GM23338 (cell line): ENCODE measurements around the gene NEDD1. TPM values are rescaled to one million over a fixed set of nuclear protein-coding genes. Genes with fewer than 3 reads are reported as not detected.

Experiments
- ATAC-seq: fragments of 200-7000 bp; cut with Tn5 transposase; 3 replicates; pipeline ENCODE4 v1.9.1; 2020
- DNase-seq: peaks from one replicate; pipeline ENCODE4 v3.0.0-alpha.2; 2015; ENCODE audit warnings: low spot score
- H2AFZ ChIP-seq: fragments of 200-600 bp; sonication (generic); 2 replicates; pipeline ENCODE4 v1.8.0; 2016; ENCODE audit warnings: antibody characterized with exemption, mild to moderate bottlenecking, moderate library complexity
- H3F3A ChIP-seq: fragments of 200-600 bp; sonication (generic); replicated peaks from 2 replicates; pipeline ENCODE4 v1.8.0; 2017; ENCODE audit warnings: antibody characterized with exemption, mixed run types, low read depth
- H3K27ac ChIP-seq: fragments of 200-600 bp; sonication (generic); 2 replicates; pipeline ENCODE4 v1.6.1; 2016; ENCODE audit warnings: low read depth
- H3K27me3 ChIP-seq: fragments of 200-600 bp; sonication (generic); 2 replicates; pipeline ENCODE4 v1.8.0; 2016; ENCODE audit warnings: mild to moderate bottlenecking, mixed run types, moderate library complexity; ENCODE audit not compliant: insufficient read depth
- H3K36me3 ChIP-seq: fragments of 200-600 bp; sonication (generic); 2 replicates; pipeline ENCODE4 v1.8.0; 2016; ENCODE audit warnings: mild to moderate bottlenecking; ENCODE audit not compliant: insufficient read depth
- H3K4me1 ChIP-seq: fragments of 200-600 bp; sonication (generic); 2 replicates; pipeline ENCODE4 v1.8.0; 2016; ENCODE audit warnings: mild to moderate bottlenecking, moderate library complexity; ENCODE audit not compliant: insufficient read depth
- H3K4me2 ChIP-seq: fragments of 200-600 bp; sonication (generic); 2 replicates; pipeline ENCODE4 v1.7.1; 2017; ENCODE audit warnings: mixed run types
- H3K4me3 ChIP-seq: fragments of 200-600 bp; sonication (generic); 2 replicates; pipeline ENCODE4 v1.6.1; 2016; ENCODE audit warnings: mixed run types
- H3K79me2 ChIP-seq: fragments of 200-600 bp; sonication (generic); replicated peaks from 2 replicates; pipeline ENCODE4 v1.8.0; 2017; ENCODE audit warnings: mild to moderate bottlenecking; ENCODE audit not compliant: insufficient read depth
- H3K9me2 ChIP-seq: fragments of 200-600 bp; sonication (generic); 2 replicates; pipeline ENCODE4 v1.8.0; 2017; ENCODE audit not compliant: insufficient read depth
- H4K20me1 ChIP-seq: fragments of 200-600 bp; sonication (generic); replicated peaks from 2 replicates; pipeline ENCODE4 v1.8.0; 2017; ENCODE audit warnings: mild to moderate bottlenecking; ENCODE audit not compliant: insufficient read depth
- H3K27ac Mint-ChIP-seq: 2 replicates; pipeline ENCODE4 v1.8.0; 2020; ENCODE audit warnings: inconsistent platforms, mild to moderate bottlenecking, moderate library complexity, mixed read lengths
- H3K27me3 Mint-ChIP-seq: 3 replicates; pipeline ENCODE4 v1.8.0; 2022; ENCODE audit warnings: low read depth, mild to moderate bottlenecking, moderate library complexity, mixed read lengths, inconsistent platforms; ENCODE audit not compliant: insufficient read depth, poor library complexity
- H3K36me3 Mint-ChIP-seq: 3 replicates; pipeline ENCODE4 v1.8.0; 2021; ENCODE audit warnings: low read depth, mild to moderate bottlenecking, inconsistent platforms, moderate library complexity, mixed read lengths
- H3K4me1 Mint-ChIP-seq: 3 replicates; pipeline ENCODE4 v1.8.0; 2020; ENCODE audit warnings: mild to moderate bottlenecking, inconsistent platforms, mixed read lengths
- H3K4me3 Mint-ChIP-seq: 3 replicates; pipeline ENCODE4 v1.8.0; 2021; ENCODE audit warnings: moderate library complexity, mild to moderate bottlenecking, inconsistent platforms, mixed read lengths
- H3K9me3 Mint-ChIP-seq: 3 replicates; pipeline ENCODE4 v1.8.0; 2020; ENCODE audit warnings: moderate library complexity, mild to moderate bottlenecking, inconsistent platforms, mixed read lengths
- CREB1 ChIP-seq: fragments of 250-450 bp; sonication (Bioruptor Pico); IDR thresholded peaks from 2 replicates; pipeline ENCODE4 v1.5.0; 2020; ENCODE audit warnings: low read depth, mild to moderate bottlenecking, moderate library complexity
- EZH2 ChIP-seq: fragments of 200-600 bp; sonication (generic); IDR thresholded peaks from one replicate; pipeline ENCODE4 v1.8.0; 2017; ENCODE audit warnings: antibody characterized with exemption, mild to moderate bottlenecking, low read depth; ENCODE audit not compliant: unreplicated experiment
- JUNB ChIP-seq: IDR thresholded peaks from one replicate; pipeline ENCODE4 v1.6.1; 2016; ENCODE audit warnings: antibody characterized with exemption; ENCODE audit not compliant: unreplicated experiment
- NANOG ChIP-seq: IDR thresholded peaks from 2 replicates; pipeline ENCODE4 v1.6.1; 2016; ENCODE audit warnings: antibody characterized with exemption, borderline replicate concordance
- POLR2AphosphoS5 ChIP-seq: IDR thresholded peaks from 2 replicates; pipeline ENCODE4 v1.6.1; 2016; ENCODE audit warnings: antibody characterized with exemption, low read depth
- STAT1 ChIP-seq: IDR thresholded peaks from one replicate; pipeline ENCODE4 v1.6.1; 2016; ENCODE audit warnings: antibody characterized with exemption; ENCODE audit not compliant: unreplicated experiment
- ZNF114 ChIP-seq: fragments of 250-450 bp; sonication (Bioruptor Pico); IDR thresholded peaks from 2 replicates; pipeline ENCODE4 v1.5.0; 2020; ENCODE audit warnings: mild to moderate bottlenecking, moderate library complexity
- ZNF331 ChIP-seq: fragments of 250-450 bp; sonication (Bioruptor Pico); IDR thresholded peaks from 2 replicates; pipeline ENCODE4 v1.5.0; 2020; ENCODE audit warnings: low read depth, mild to moderate bottlenecking, moderate library complexity
- polyA plus RNA-seq: library from polyadenylated mRNA; unstranded; fragments of >200 nt; fragmentation: Nextera tagmentation; extraction: Ambion mirVana; gene quantifications from 2 replicates; pipeline ENCODE4 v1.2.1, GENCODE V29; 2016
- total RNA-seq: library from RNA; depleted of rRNA; stranded (reverse); fragments of >200 nt; shearing (Covaris generic); gene quantifications from 2 replicates; pipeline ENCODE4 v1.2.3, GENCODE V29; 2014
- TF ChIP-seq, protein P1 (sequence below): IDR thresholded peaks from one replicate; pipeline ENCODE4 v1.6.1; 2018; ENCODE audit warnings: antibody characterized with exemption; ENCODE audit not compliant: unreplicated experiment
- TF ChIP-seq, protein P2 (sequence below): IDR thresholded peaks from 2 replicates; pipeline ENCODE4 v1.6.1; 2016; ENCODE audit warnings: antibody characterized with exemption
- TF ChIP-seq, protein P3 (sequence below), 2 experiments: fragments of 200-600 bp in 1 of 2; sonication (generic) in 1 of 2; conservative IDR thresholded peaks; 2 replicates each; pipeline versions ENCODE4 v1.5.1 to v1.6.1; 2016 to 2017; ENCODE audit warnings: antibody characterized with exemption in 2 of 2, low read depth in 2 of 2, mild to moderate bottlenecking in 2 of 2, moderate library complexity in 1 of 2

The NEDD1 gene
- total and polyA plus RNA-seq, 2 experiments from 2014 or later = 16.0 to 35.8 TPM

DNA sequence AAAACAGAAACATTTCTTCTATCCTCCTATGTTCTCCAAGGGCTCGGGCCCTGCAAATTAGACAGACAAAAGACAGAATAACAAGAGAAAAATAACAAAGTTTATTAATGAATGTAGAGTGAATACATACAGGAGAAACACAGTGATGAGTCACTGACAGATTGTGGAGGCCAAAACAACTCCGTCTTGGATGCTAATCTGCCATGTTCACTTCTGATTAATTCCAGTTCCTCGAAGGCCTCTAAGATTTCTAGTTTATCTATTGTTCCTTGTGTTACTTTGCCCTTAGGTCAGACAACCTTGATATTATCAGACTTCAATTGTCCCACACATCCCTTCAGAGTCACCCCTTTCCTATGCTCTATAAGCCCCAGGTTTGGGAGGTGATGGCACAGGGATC is 26.8 kb upstream of the NEDD1 start (continued):
- TF ChIP-seq, protein P1, sequence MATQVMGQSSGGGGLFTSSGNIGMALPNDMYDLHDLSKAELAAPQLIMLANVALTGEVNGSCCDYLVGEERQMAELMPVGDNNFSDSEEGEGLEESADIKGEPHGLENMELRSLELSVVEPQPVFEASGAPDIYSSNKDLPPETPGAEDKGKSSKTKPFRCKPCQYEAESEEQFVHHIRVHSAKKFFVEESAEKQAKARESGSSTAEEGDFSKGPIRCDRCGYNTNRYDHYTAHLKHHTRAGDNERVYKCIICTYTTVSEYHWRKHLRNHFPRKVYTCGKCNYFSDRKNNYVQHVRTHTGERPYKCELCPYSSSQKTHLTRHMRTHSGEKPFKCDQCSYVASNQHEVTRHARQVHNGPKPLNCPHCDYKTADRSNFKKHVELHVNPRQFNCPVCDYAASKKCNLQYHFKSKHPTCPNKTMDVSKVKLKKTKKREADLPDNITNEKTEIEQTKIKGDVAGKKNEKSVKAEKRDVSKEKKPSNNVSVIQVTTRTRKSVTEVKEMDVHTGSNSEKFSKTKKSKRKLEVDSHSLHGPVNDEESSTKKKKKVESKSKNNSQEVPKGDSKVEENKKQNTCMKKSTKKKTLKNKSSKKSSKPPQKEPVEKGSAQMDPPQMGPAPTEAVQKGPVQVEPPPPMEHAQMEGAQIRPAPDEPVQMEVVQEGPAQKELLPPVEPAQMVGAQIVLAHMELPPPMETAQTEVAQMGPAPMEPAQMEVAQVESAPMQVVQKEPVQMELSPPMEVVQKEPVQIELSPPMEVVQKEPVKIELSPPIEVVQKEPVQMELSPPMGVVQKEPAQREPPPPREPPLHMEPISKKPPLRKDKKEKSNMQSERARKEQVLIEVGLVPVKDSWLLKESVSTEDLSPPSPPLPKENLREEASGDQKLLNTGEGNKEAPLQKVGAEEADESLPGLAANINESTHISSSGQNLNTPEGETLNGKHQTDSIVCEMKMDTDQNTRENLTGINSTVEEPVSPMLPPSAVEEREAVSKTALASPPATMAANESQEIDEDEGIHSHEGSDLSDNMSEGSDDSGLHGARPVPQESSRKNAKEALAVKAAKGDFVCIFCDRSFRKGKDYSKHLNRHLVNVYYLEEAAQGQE = no peak

DNA sequence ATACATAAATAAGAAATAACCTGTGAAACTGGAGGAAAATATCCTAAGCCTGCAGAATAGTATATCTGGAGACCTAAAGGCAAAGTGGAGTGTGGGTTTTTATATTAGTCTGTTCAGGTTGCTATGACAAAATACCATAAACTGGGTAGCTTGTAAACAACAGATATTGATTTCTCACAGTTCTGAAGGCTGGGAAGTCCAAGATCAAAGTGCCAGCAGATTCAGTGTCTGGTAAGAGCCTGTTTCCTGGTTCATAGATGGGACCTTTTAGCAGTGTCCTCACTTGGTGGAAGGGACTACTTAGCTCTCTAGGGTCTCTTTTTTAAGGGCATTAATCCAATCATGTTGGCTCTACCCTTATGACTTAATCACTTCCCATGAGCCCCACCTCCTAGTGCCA is 25.4 kb upstream of the NEDD1 start:
- DNase-seq (no peak), ATAC-seq (no peak)
- Histone ChIP-seq H2AFZ (no peak overlapping the region), H3K27me3 (no peaks in the 10 kb centered on the region), H3K4me3 (no peak overlapping the region), H3F3A (no peaks in the 10 kb centered on the region), H3K79me2 (no peaks in the 10 kb centered on the region), H3K36me3 (no peaks in the 10 kb centered on the region), H4K20me1 (no peaks in the 10 kb centered on the region), H3K4me1 (no peaks in the 10 kb centered on the region), H3K4me2 (no peak overlapping the region), H3K9me2 (0 out of 2 replicates have a peak, but pooled peaks cover 4% of the 10 kb centered on the region), H3K27ac (no peak overlapping the region)
- Mint-ChIP-seq H3K9me3 (no peaks in the 10 kb centered on the region), H3K4me3 (no peak overlapping the region), H3K27ac (no peak overlapping the region), H3K27me3 (no peaks in the 10 kb centered on the region), H3K36me3 (no peaks in the 10 kb centered on the region), H3K4me1 (no peaks in the 10 kb centered on the region)
- TF ChIP-seq ZNF114 (CRISPR knock-in tag) (no peak), POLR2AphosphoS5 (no peak), CREB1 (CRISPR knock-in tag) (no peak), ZNF331 (CRISPR knock-in tag) (no peak), EZH2 (no peak), NANOG (no peak), JUNB (no peak), STAT1 (no peak)
- TF ChIP-seq, protein P2, sequence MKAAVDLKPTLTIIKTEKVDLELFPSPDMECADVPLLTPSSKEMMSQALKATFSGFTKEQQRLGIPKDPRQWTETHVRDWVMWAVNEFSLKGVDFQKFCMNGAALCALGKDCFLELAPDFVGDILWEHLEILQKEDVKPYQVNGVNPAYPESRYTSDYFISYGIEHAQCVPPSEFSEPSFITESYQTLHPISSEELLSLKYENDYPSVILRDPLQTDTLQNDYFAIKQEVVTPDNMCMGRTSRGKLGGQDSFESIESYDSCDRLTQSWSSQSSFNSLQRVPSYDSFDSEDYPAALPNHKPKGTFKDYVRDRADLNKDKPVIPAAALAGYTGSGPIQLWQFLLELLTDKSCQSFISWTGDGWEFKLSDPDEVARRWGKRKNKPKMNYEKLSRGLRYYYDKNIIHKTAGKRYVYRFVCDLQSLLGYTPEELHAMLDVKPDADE = no peak
- TF ChIP-seq, protein P1 = no peak
- TF ChIP-seq, protein P3, sequence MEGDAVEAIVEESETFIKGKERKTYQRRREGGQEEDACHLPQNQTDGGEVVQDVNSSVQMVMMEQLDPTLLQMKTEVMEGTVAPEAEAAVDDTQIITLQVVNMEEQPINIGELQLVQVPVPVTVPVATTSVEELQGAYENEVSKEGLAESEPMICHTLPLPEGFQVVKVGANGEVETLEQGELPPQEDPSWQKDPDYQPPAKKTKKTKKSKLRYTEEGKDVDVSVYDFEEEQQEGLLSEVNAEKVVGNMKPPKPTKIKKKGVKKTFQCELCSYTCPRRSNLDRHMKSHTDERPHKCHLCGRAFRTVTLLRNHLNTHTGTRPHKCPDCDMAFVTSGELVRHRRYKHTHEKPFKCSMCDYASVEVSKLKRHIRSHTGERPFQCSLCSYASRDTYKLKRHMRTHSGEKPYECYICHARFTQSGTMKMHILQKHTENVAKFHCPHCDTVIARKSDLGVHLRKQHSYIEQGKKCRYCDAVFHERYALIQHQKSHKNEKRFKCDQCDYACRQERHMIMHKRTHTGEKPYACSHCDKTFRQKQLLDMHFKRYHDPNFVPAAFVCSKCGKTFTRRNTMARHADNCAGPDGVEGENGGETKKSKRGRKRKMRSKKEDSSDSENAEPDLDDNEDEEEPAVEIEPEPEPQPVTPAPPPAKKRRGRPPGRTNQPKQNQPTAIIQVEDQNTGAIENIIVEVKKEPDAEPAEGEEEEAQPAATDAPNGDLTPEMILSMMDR (conservative IDR thresholded peaks at IDR 0.05; ENCODE audit: low read depth in 2 of 2) = no peak
